Natural killer cell treated with Interleukin-12 subunit alpha and Interleukin-12 subunit beta and Interleukin-15 and Interleukin-18, amount 100 ng/mL, for 72 hours (primary cell): ENCODE results near the gene PCNX4. TPM values are rescaled to one million over a fixed set of nuclear protein-coding genes. Genes with fewer than 3 reads are reported as not detected.
"Not testable (repeated sequence)": the region's sequence is repeated elsewhere in the genome, so short reads cannot be mapped to it uniquely, and the experiment has no call there.

Experiments used
- ATAC-seq, 2 donors: fragments of 150-1000 bp; cut with Tn5 transposase in 1 of 2; sonication (Bioruptor Pico), chemical (Tn5 transposase) in 1 of 2; 2 replicates each; pipeline ENCODE4 v1.10.0; 2021
- DNase-seq: peaks from one replicate; pipeline ENCODE4 v3.0.0; 2022; ENCODE audit warnings: low spot score
- H3K27ac Mint-ChIP-seq, 2 donors: 1 replicate in 1 of 2; 2 replicates in 1 of 2; pipeline ENCODE4 v1.8.0; 2022; ENCODE audit warnings: mixed read lengths in 2 of 2, mild to moderate bottlenecking in 1 of 2, moderate library complexity in 1 of 2
- H3K27me3 Mint-ChIP-seq, 2 donors: 1 replicate in 1 of 2; 2 replicates in 1 of 2; pipeline ENCODE4 v1.8.0; 2022; ENCODE audit warnings: mixed read lengths in 2 of 2
- H3K36me3 Mint-ChIP-seq: one replicate; pipeline ENCODE4 v1.8.0; 2022; ENCODE audit warnings: mixed read lengths
- H3K4me1 Mint-ChIP-seq, 2 donors: 1 replicate in 1 of 2; 2 replicates in 1 of 2; pipeline ENCODE4 v1.8.0; 2022; ENCODE audit warnings: low read depth in 2 of 2, mixed read lengths in 2 of 2, mild to moderate bottlenecking in 1 of 2
- H3K4me3 Mint-ChIP-seq: one replicate; pipeline ENCODE4 v1.8.0; 2022; ENCODE audit warnings: mixed read lengths
- H3K9me3 Mint-ChIP-seq: 2 replicates; pipeline ENCODE4 v1.8.0; 2022; ENCODE audit warnings: mixed read lengths
- total RNA-seq, 2 donors: library from RNA; stranded (reverse); gene quantifications; one replicate each; pipeline ENCODE4 v1.2.3, GENCODE V29; 2022

PCNX4 gene
- total RNA-seq, 2 donors from 2014 or later, result 58.8 to 76.3 TPM

DNA sequence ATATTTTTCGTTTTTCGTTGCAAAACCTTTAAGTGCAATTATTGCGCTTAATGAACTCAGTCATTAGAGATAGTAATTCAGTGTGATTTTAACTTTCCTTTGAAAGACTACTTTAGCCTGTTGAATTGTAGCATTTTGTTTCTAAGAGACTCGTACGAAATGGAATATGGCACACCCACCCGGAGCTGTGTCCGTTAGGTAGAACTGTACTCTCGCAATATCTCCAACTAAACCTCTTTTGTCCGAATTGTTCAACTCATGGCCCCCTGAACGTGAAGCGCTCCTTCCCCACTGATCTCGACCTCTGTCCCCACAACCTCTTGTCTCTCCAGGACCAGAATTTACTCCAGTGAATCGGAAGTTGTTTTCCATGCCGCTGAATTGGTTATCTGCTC, 800 bp downstream of the PCNX4 start:
- ATAC-seq, result no peak
- H3K9me3 Mint-ChIP-seq, result no peaks in the 10 kb centered on the region
- H3K4me1 Mint-ChIP-seq, result peaks cover 32 to 41% of the 10 kb centered on the region in 2 donors
- peaks cover 0 to 6% of the 10 kb centered on the region in 2 donors for H3K27me3 Mint-ChIP-seq
- peak overlapping the region; percentile 93 for H3K4me3 Mint-ChIP-seq
- peaks cover 5% of the 10 kb centered on the region for H3K36me3 Mint-ChIP-seq
- no peak for DNase-seq
- peak overlapping the region; percentile 87 to 98 for H3K27ac Mint-ChIP-seq

DNA sequence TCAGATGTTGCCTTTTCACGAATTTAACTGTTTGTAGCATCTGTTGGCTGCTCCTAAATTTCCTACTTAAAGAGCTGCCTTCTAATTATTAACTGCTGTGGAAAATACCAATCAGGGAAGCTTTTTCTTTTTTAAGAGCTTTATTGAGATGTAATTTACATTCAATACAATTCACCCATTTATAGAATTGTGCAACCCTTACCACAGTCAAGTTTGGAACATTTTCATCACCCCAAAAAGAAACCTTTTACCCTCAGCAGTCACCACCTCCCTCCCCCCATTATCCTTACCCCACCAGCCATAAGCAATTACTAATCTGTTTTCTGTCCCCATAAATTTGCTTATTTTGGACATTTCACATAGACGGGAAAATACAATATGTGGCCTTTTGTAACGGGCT, 1.4 kb downstream of the PCNX4 start:
- H3K4me1 Mint-ChIP-seq, result peaks cover 38 to 41% of the 10 kb centered on the region in 2 donors
- H3K9me3 Mint-ChIP-seq, result no peaks in the 10 kb centered on the region
- ATAC-seq, result no peak
- peaks cover 10% of the 10 kb centered on the region for H3K36me3 Mint-ChIP-seq
- peaks cover 0 to 6% of the 10 kb centered on the region in 2 donors for H3K27me3 Mint-ChIP-seq
- peak overlapping the region; percentile 93 for H3K4me3 Mint-ChIP-seq
- peak overlapping the region; percentile 87 to 98 for H3K27ac Mint-ChIP-seq
- no peak for DNase-seq

GRCh38 chr14:60093606-60094005, 1.9 kb downstream of the PCNX4 start:
- Mint-ChIP-seq H3K4me3 (peak overlapping the region; percentile 93), H3K27ac (peak overlapping the region; percentile 87 to 98), H3K36me3 (peaks cover 10% of the 10 kb centered on the region), H3K4me1 (peaks cover 41 to 42% of the 10 kb centered on the region in 2 donors), H3K9me3 (no peaks in the 10 kb centered on the region), H3K27me3 (peaks cover 0 to 6% of the 10 kb centered on the region in 2 donors)
- DNase-seq (no peak), ATAC-seq (no peak)

GRCh38 chr14:60094306-60094897, 2.7 kb downstream of the PCNX4 start:
- Mint-ChIP-seq H3K4me3 (peak overlapping the region; percentile 93), H3K36me3 (peaks cover 10% of the 10 kb centered on the region), H3K9me3 (no peaks in the 10 kb centered on the region), H3K27me3 (peaks cover 0 to 3% of the 10 kb centered on the region in 2 donors), H3K27ac (peak overlapping the region; percentile 87 to 98), H3K4me1 (peaks cover 41 to 42% of the 10 kb centered on the region in 2 donors)
- ATAC-seq (peak in 1 of 2 donors; percentile 54), DNase-seq (peak; percentile 72)

- Mint-ChIP-seq H3K36me3 (peaks cover 10% of the 10 kb centered on the region), H3K4me3 (peak overlapping the region; percentile 93), H3K9me3 (no peaks in the 10 kb centered on the region), H3K4me1 (peaks cover 45 to 46% of the 10 kb centered on the region in 2 donors), H3K27ac (peak overlapping the region; percentile 87 to 98), H3K27me3 (peaks cover 0 to 3% of the 10 kb centered on the region in 2 donors)
- DNase-seq (no peak), ATAC-seq (no peak)
Observed at GRCh38 chr14:60095231-60095630, 3.5 kb downstream of the PCNX4 start.

DNA sequence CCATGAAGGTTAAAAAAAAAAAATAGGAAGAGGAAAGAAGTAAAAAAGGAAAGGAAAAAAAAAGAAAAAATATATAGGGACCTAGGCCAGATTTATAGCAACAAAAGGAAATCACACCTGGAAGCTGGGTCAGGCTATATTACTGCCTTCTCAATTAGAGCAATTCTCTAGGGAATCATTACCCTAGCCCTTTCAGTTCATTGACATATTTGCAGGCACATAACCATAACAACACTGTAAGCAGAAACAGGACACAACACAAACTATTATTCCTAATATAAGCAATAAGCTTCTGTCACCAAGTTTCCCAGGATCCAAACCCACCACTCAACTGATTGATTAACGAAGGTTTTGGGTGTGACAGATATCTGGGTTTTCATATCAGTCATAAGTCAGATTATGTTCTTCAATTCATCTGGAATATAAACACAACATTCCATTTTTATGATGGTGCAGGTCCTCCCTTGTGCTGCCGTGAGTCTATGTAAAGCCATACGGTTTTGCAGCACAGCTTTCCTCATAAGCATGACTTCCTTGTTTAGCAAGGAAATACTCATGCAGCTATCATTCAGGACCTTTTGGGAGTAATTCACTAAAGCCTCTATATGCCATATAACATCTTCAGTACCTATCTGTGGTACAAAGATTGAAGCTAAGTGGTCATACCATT, 4.2 kb downstream of the PCNX4 start:
- ATAC-seq (no peak), DNase-seq (no peak)
- peak overlapping the region; percentile 87 to 98 for H3K27ac Mint-ChIP-seq
- no peaks in the 10 kb centered on the region for H3K27me3 Mint-ChIP-seq
- H3K4me3 Mint-ChIP-seq, result peak overlapping the region; percentile 93
- H3K4me1 Mint-ChIP-seq, result peaks cover 45% of the 10 kb centered on the region in 2 donors
- no peaks in the 10 kb centered on the region for H3K9me3 Mint-ChIP-seq
- peaks cover 12% of the 10 kb centered on the region for H3K36me3 Mint-ChIP-seq

GRCh38 chr14:60097974-60098373, 6.3 kb downstream of the PCNX4 start:
- H3K27me3 Mint-ChIP-seq, result no peaks in the 10 kb centered on the region
- DNase-seq (no peak), ATAC-seq (no peak)
- peaks cover 15% of the 10 kb centered on the region for H3K36me3 Mint-ChIP-seq
- H3K27ac Mint-ChIP-seq, result peak overlapping the region in 1 of 2 donors; percentile 58
- peaks cover 42 to 51% of the 10 kb centered on the region in 2 donors for H3K4me1 Mint-ChIP-seq
- H3K4me3 Mint-ChIP-seq, result no peak overlapping the region
- no peaks in the 10 kb centered on the region for H3K9me3 Mint-ChIP-seq

- Mint-ChIP-seq H3K27ac (peak overlapping the region; percentile 41 to 95), H3K4me3 (peak overlapping the region; percentile 67), H3K4me1 (peaks cover 29 to 39% of the 10 kb centered on the region in 2 donors)
- H3K9me3 Mint-ChIP-seq, H3K36me3 Mint-ChIP-seq, DNase-seq, ATAC-seq, H3K27me3 Mint-ChIP-seq: not testable (repeated sequence)
Observed at GRCh38 chr14:60099855-60100254, 8.1 kb downstream of the PCNX4 start.

GRCh38 chr14:60101786-60102185, 10.1 kb downstream of the PCNX4 start:
- peaks cover 23 to 42% of the 10 kb centered on the region in 2 donors for H3K4me1 Mint-ChIP-seq
- no peak for ATAC-seq
- no peak overlapping the region for H3K4me3 Mint-ChIP-seq
- no peak for DNase-seq
- no peaks in the 10 kb centered on the region for H3K9me3 Mint-ChIP-seq
- H3K27ac Mint-ChIP-seq, result no peak overlapping the region
- H3K36me3 Mint-ChIP-seq, result peaks cover 9% of the 10 kb centered on the region
- no peaks in the 10 kb centered on the region for H3K27me3 Mint-ChIP-seq

GRCh38 chr14:60102389-60102788, 10.7 kb downstream of the PCNX4 start:
- Mint-ChIP-seq H3K27me3 (no peaks in the 10 kb centered on the region), H3K4me3 (no peak overlapping the region), H3K4me1 (peaks cover 23 to 42% of the 10 kb centered on the region in 2 donors), H3K9me3 (no peaks in the 10 kb centered on the region), H3K36me3 (peaks cover 9% of the 10 kb centered on the region), H3K27ac (no peak overlapping the region)
- DNase-seq (no peak), ATAC-seq (no peak)

- Mint-ChIP-seq H3K27me3 (no peaks in the 10 kb centered on the region), H3K4me1 (peaks cover 21 to 39% of the 10 kb centered on the region in 2 donors), H3K9me3 (no peaks in the 10 kb centered on the region), H3K4me3 (no peak overlapping the region), H3K27ac (peak overlapping the region in 1 of 2 donors; percentile 65), H3K36me3 (peaks cover 12% of the 10 kb centered on the region)
- ATAC-seq (no peak), DNase-seq (no peak)
Observed at GRCh38 chr14:60106339-60106738, 14.6 kb downstream of the PCNX4 start.

DNA sequence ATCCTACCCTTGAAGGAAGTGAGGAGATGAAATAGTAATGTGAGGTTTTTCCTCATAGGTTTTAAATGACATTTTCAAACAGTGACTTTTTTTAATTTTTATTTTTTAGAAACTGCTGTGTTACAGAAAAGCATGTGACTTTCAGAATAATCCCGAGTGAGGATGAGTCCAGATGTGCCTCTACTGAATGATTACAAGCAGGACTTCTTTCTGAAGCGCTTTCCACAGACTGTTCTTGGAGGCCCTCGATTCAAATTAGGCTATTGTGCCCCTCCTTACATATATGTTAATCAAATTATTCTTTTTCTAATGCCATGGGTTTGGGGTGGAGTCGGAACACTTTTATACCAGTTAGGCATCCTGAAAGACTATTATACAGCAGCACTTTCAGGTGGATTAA, 15.8 kb downstream of the PCNX4 start:
- no peak for DNase-seq
- peaks cover 21 to 33% of the 10 kb centered on the region in 2 donors for H3K4me1 Mint-ChIP-seq
- H3K9me3 Mint-ChIP-seq, result no peaks in the 10 kb centered on the region
- peaks cover 12% of the 10 kb centered on the region for H3K36me3 Mint-ChIP-seq
- no peaks in the 10 kb centered on the region for H3K27me3 Mint-ChIP-seq
- no peak overlapping the region for H3K4me3 Mint-ChIP-seq
- no peak for ATAC-seq
- peak overlapping the region in 1 of 2 donors; percentile 31 for H3K27ac Mint-ChIP-seq

- DNase-seq (no peak), ATAC-seq (no peak)
- Mint-ChIP-seq H3K4me1 (peaks cover 24 to 27% of the 10 kb centered on the region in 2 donors), H3K4me3 (no peak overlapping the region), H3K27ac (no peak overlapping the region), H3K9me3 (no peaks in the 10 kb centered on the region), H3K27me3 (no peaks in the 10 kb centered on the region), H3K36me3 (peaks cover 18% of the 10 kb centered on the region)
Observed at GRCh38 chr14:60111732-60112131, 20.0 kb downstream of the PCNX4 start.

- Mint-ChIP-seq H3K36me3 (peaks cover 12% of the 10 kb centered on the region), H3K27me3 (no peaks in the 10 kb centered on the region), H3K4me1 (peaks cover 20% of the 10 kb centered on the region in 2 donors), H3K27ac (peak overlapping the region in 1 of 2 donors; percentile 54), H3K4me3 (no peak overlapping the region), H3K9me3 (no peaks in the 10 kb centered on the region)
- ATAC-seq, result no peak
- no peak for DNase-seq
Observed at GRCh38 chr14:60114881-60115280, 23.2 kb downstream of the PCNX4 start.
